Measurements from ENCODE around the gene PRH1.

The PRH1 gene

GRCh38 chr12:10842862-10843261, 41.2 kb downstream of the PRH1 start:
- DNase-seq (ENCODE audit: low read depth, low spot score): no peak

- no peak for DNase-seq (ENCODE audit: low read depth, low spot score)
Measured at GRCh38 chr12:10838461-10838860, 45.6 kb downstream of the PRH1 start.

All from activated naive CD8-positive, alpha-beta T cell treated with anti-CD3 and anti-CD28 coated beads, Interleukin-2, amount 50 U/mL, for 16 hours (primary cell).